DND-41 (cell line): ENCODE data around the gene WRNIP1.

Experiments used
- ATAC-seq: fragments of 200-7000 bp; cut with Tn5 transposase; 3 replicates; pipeline ENCODE4 v1.9.1; 2021; ENCODE audit warnings: low read depth; ENCODE audit not compliant: insufficient read depth
- DNase-seq: peaks from one replicate; pipeline ENCODE4 v3.0.0-alpha.2; 2020
- H2AFZ ChIP-seq: 2 replicates; pipeline ENCODE4 v1.6.0; 2012; ENCODE audit warnings: low read depth, low read length
- H3K27ac ChIP-seq: 2 replicates; pipeline ENCODE4 v1.5.1; 2012; ENCODE audit warnings: low read length, inconsistent platforms
- H3K27me3 ChIP-seq: fragments of 200-600 bp; sonication (generic); 2 replicates; pipeline ENCODE4 v1.6.0; 2012; ENCODE audit warnings: low read length, mild to moderate bottlenecking, inconsistent platforms; ENCODE audit not compliant: insufficient read depth, poor library complexity
- H3K36me3 ChIP-seq: 2 replicates; pipeline ENCODE4 v1.5.1; 2012; ENCODE audit warnings: low read length, inconsistent platforms; ENCODE audit not compliant: insufficient read depth
- H3K4me1 ChIP-seq: 2 replicates; pipeline ENCODE4 v1.5.1; 2012; ENCODE audit warnings: mild to moderate bottlenecking, low read length; ENCODE audit not compliant: insufficient read depth
- H3K4me2 ChIP-seq: 2 replicates; pipeline ENCODE4 v1.6.0; 2012; ENCODE audit warnings: mild to moderate bottlenecking, moderate library complexity, low read length, inconsistent platforms; ENCODE audit not compliant: insufficient read depth
- H3K4me3 ChIP-seq, 2 experiments: fragments of 200-600 bp in 1 of 2; shearing (Covaris generic) in 1 of 2; 2 replicates each; pipeline ENCODE4 v1.5.1; 2012 to 2016; ENCODE audit warnings: inconsistent platforms in 2 of 2, low read length in 2 of 2, mild to moderate bottlenecking in 2 of 2, low read depth in 1 of 2, moderate library complexity in 1 of 2
- H3K79me2 ChIP-seq: 2 replicates; pipeline ENCODE4 v1.6.0; 2012; ENCODE audit warnings: low read length, inconsistent platforms; ENCODE audit not compliant: insufficient read depth
- H3K9ac ChIP-seq: 2 replicates; pipeline ENCODE4 v1.6.0; 2012; ENCODE audit warnings: low read depth, mild to moderate bottlenecking, inconsistent platforms, low read length, moderate library complexity
- H3K9me3 ChIP-seq: 2 replicates; pipeline ENCODE4 v1.5.1; 2012; ENCODE audit warnings: low read length, moderate library complexity, mild to moderate bottlenecking, inconsistent platforms; ENCODE audit not compliant: insufficient read depth, severe bottlenecking
- H4K20me1 ChIP-seq: 2 replicates; pipeline ENCODE4 v1.6.0; 2012; ENCODE audit warnings: low read length; ENCODE audit not compliant: insufficient read depth
- EZH2 ChIP-seq: IDR thresholded peaks from 3 replicates; pipeline ENCODE4 v1.6.1; 2012; ENCODE audit warnings: borderline replicate concordance, low read depth, mild to moderate bottlenecking, moderate library complexity, low read length, inconsistent platforms; ENCODE audit not compliant: severe bottlenecking
- TF ChIP-seq, protein P1 (sequence below): IDR thresholded peaks from 2 replicates; pipeline ENCODE4 v1.5.1; 2012; ENCODE audit warnings: borderline replicate concordance, low read length, moderate library complexity, mild to moderate bottlenecking; ENCODE audit not compliant: poor library complexity, severe bottlenecking; ENCODE audit errors: extremely low read depth

The WRNIP1 gene

DNA sequence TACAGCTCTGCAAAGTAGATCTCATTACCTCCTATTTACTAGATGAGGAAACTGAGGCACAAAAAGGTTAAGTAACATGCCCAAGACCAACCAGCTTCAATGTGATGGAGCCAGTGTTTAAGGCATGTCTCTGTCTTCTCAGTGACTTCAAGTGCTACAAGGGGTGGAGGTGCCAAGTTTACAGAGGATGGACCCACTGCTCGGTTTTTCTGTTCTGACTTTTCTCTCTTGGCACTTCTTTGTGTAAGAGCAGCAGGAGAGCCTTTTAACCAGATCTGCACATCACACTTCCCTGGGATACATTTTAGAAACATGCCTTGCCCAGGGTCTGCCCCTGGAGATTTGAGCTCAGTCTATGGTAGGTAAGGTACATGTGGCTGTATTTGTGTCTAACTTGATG, 9.8 kb downstream of the WRNIP1 start:
- ATAC-seq (no peak), DNase-seq (no peak)
- no peak overlapping the region for H3K9ac ChIP-seq
- peaks cover 89% of the 10 kb centered on the region for H4K20me1 ChIP-seq
- H2AFZ ChIP-seq, result no peak overlapping the region
- no peaks in the 10 kb centered on the region for H3K27me3 ChIP-seq
- peaks cover 94% of the 10 kb centered on the region for H3K36me3 ChIP-seq
- peaks cover 13% of the 10 kb centered on the region for H3K4me1 ChIP-seq
- no peaks in the 10 kb centered on the region for H3K9me3 ChIP-seq
- TF ChIP-seq EZH2, result no peak
- TF ChIP-seq, protein P1, sequence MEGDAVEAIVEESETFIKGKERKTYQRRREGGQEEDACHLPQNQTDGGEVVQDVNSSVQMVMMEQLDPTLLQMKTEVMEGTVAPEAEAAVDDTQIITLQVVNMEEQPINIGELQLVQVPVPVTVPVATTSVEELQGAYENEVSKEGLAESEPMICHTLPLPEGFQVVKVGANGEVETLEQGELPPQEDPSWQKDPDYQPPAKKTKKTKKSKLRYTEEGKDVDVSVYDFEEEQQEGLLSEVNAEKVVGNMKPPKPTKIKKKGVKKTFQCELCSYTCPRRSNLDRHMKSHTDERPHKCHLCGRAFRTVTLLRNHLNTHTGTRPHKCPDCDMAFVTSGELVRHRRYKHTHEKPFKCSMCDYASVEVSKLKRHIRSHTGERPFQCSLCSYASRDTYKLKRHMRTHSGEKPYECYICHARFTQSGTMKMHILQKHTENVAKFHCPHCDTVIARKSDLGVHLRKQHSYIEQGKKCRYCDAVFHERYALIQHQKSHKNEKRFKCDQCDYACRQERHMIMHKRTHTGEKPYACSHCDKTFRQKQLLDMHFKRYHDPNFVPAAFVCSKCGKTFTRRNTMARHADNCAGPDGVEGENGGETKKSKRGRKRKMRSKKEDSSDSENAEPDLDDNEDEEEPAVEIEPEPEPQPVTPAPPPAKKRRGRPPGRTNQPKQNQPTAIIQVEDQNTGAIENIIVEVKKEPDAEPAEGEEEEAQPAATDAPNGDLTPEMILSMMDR, result no peak
- no peak overlapping the region for H3K4me3 ChIP-seq
- peaks cover 100% of the 10 kb centered on the region for H3K79me2 ChIP-seq
- H3K27ac ChIP-seq, result no peak overlapping the region
- 0 out of 2 replicates have a peak overlapping the region, but pooled peaks have one; percentile 12 for H3K4me2 ChIP-seq

DNA sequence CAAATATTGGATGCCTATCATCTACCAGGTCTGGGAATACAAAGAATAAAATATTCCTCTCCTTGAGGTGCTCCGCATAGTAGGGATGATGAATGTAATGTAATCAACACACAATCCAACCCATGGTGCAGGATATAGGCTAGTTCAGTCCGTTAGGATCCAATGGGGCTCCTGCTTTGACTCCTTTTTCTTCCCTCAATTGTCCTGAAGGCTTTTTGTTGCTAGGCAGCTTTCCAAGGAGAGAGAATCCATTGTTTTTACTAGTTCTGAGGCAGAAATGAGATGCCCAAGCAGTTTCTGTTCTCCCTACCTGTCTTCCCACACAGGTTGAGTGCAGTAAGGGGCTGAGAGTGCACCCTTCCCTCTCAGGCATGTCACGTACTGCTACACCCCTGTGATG, 12.1 kb downstream of the WRNIP1 start:
- Histone ChIP-seq H3K36me3 (peaks cover 94% of the 10 kb centered on the region), H3K4me1 (no peaks in the 10 kb centered on the region), H3K79me2 (peaks cover 100% of the 10 kb centered on the region), H3K9me3 (no peaks in the 10 kb centered on the region), H2AFZ (no peak overlapping the region), H3K9ac (no peak overlapping the region), H3K4me3 (no peak overlapping the region), H3K27me3 (no peaks in the 10 kb centered on the region), H3K4me2 (no peak overlapping the region), H4K20me1 (peaks cover 87% of the 10 kb centered on the region), H3K27ac (no peak overlapping the region)
- TF ChIP-seq EZH2, result no peak
- TF ChIP-seq, protein P1, result no peak
- DNase-seq (no peak), ATAC-seq (no peak)

DNA sequence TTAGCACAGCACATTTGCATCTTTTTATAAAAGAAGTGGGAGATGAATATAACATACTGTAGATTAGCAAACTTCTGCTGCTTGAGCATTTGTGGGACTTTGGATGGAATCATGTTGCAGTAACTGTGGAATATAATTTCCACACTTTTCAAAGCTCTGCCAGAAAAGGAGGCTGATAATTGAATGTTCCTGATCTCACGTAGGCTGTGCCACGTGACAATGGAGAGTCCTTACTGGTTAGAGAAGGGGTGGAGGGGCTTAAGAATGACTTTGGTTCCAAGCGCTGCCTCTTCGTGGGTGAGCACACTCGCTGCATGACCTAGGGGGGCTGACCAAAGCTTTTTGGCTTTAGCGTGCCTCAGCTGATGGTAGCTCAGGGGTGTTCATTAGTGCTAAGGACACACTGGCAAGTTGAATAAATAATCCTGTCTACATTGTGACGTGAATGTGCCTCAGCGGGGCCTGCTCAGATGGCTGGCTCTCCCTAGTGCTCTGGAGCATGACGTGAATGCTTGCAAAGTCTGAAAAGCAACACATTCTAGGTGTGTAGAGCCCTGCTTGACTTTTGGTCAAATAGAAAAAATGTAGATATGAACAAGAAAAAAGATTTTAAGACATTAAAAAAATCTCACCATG, 15.0 kb downstream of the WRNIP1 start:
- no peak overlapping the region for H3K27ac ChIP-seq
- no peaks in the 10 kb centered on the region for H3K9me3 ChIP-seq
- no peaks in the 10 kb centered on the region for H3K4me1 ChIP-seq
- no peak overlapping the region for H2AFZ ChIP-seq
- ATAC-seq (no peak), DNase-seq (no peak)
- no peak overlapping the region for H3K9ac ChIP-seq
- peaks cover 94% of the 10 kb centered on the region for H3K79me2 ChIP-seq
- no peaks in the 10 kb centered on the region for H3K27me3 ChIP-seq
- H3K4me3 ChIP-seq, result no peak overlapping the region
- TF ChIP-seq, protein P1, result no peak
- TF ChIP-seq EZH2, result no peak
- no peak overlapping the region for H3K4me2 ChIP-seq
- peaks cover 75% of the 10 kb centered on the region for H4K20me1 ChIP-seq
- peaks cover 93% of the 10 kb centered on the region for H3K36me3 ChIP-seq
